OCI-LY7 (cell line): ENCODE results near the gene FCMR.

Source experiments
- EZH2phosphoT487 ChIP-seq: fragments of 200-600 bp; sonication (generic); IDR thresholded peaks from 2 replicates; pipeline ENCODE4 v1.6.1; 2018; ENCODE audit warnings: low read depth, borderline replicate concordance, mild to moderate bottlenecking, mixed run types, antibody characterized with exemption, low read length, moderate library complexity, mixed read lengths
- TF ChIP-seq, protein P1 (sequence below): fragments of 200-600 bp; sonication (generic); conservative IDR thresholded peaks from 2 replicates; pipeline ENCODE4 v1.5.1; 2014; ENCODE audit warnings: mild to moderate bottlenecking, antibody characterized with exemption, low read length, moderate library complexity, mixed read lengths

DNA sequence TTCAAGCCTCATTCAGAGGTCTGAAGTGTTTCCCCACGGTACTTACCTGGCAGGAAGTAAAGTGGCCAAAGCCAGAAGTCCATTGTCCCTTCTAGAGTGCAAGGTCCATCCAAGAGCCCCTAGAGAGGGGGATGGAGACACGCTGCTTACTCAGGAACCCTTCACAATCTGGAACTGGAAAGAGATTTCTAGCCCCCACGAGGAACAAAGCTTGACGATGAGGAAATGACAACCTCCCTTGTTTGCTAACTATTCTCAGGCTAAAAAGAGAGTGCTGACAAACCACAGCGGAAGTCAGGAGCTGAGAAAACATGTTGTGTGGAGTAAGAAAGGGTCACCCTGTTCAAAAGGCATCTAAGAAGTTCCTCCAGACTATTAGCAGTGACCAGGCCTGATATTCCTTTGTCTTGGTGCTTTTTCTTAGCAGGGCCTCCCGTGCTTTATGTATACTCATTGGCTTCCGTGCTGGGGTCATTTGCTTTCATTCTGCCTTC, at the start of gene FCMR:
- TF ChIP-seq EZH2phosphoT487, result no peak
- TF ChIP-seq, protein P1, sequence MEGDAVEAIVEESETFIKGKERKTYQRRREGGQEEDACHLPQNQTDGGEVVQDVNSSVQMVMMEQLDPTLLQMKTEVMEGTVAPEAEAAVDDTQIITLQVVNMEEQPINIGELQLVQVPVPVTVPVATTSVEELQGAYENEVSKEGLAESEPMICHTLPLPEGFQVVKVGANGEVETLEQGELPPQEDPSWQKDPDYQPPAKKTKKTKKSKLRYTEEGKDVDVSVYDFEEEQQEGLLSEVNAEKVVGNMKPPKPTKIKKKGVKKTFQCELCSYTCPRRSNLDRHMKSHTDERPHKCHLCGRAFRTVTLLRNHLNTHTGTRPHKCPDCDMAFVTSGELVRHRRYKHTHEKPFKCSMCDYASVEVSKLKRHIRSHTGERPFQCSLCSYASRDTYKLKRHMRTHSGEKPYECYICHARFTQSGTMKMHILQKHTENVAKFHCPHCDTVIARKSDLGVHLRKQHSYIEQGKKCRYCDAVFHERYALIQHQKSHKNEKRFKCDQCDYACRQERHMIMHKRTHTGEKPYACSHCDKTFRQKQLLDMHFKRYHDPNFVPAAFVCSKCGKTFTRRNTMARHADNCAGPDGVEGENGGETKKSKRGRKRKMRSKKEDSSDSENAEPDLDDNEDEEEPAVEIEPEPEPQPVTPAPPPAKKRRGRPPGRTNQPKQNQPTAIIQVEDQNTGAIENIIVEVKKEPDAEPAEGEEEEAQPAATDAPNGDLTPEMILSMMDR, result no peak
